Measurements from ENCODE around the gene HSD17B13. TPM values are rescaled to one million over a fixed set of nuclear protein-coding genes. Genes with fewer than 3 reads are reported as not detected.

Gene HSD17B13
- total and polyA plus RNA-seq, 7 donors = 0.13 to 1.8 (median 0.66) TPM; not detected in 1

DNA sequence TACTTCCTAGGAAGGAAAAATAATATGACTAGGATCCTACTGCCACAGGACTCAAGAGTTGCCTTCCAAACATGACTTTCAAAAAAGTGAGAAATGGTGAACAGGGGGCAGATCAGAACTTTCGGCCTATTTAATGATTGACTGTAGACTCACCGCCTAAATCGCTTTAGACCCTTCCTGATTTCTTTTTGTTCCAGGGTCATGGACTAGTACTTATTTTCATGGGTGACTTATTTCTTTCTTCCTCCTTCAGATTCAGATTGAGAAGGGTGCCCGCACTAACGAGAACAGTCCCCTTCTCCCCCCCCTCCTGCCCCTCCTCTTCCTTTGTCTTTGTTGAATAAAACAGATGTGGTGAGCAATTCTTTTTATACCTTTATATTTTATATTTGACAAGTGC, 54.3 kb downstream of the HSD17B13 start:
- TF ChIP-seq EP300 (IDR thresholded peaks at IDR 0.05) (no peak), POLR2A (IDR thresholded peaks at IDR 0.05) (no peak), POLR2AphosphoS5 (IDR thresholded peaks at IDR 0.05) (no peak)
- TF ChIP-seq, protein P1, sequence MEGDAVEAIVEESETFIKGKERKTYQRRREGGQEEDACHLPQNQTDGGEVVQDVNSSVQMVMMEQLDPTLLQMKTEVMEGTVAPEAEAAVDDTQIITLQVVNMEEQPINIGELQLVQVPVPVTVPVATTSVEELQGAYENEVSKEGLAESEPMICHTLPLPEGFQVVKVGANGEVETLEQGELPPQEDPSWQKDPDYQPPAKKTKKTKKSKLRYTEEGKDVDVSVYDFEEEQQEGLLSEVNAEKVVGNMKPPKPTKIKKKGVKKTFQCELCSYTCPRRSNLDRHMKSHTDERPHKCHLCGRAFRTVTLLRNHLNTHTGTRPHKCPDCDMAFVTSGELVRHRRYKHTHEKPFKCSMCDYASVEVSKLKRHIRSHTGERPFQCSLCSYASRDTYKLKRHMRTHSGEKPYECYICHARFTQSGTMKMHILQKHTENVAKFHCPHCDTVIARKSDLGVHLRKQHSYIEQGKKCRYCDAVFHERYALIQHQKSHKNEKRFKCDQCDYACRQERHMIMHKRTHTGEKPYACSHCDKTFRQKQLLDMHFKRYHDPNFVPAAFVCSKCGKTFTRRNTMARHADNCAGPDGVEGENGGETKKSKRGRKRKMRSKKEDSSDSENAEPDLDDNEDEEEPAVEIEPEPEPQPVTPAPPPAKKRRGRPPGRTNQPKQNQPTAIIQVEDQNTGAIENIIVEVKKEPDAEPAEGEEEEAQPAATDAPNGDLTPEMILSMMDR (IDR thresholded peaks at IDR 0.05) = no peak
- Histone ChIP-seq H3K4me1 (no peaks in the 10 kb centered on the region), H3K27me3 (no peaks in the 10 kb centered on the region), H3K27ac (no peak overlapping the region), H3K9me3 (no peaks in the 10 kb centered on the region), H3K4me3 (no peak overlapping the region), H3K36me3 (no peaks in the 10 kb centered on the region)
- intact Hi-C loops (cut with DNase I) = no loop called here
- WGBS, 2 donors = 86 to 90% methylated on average over 5 of the region's 5 CpGs
- no peak for DNase-seq

DNA sequence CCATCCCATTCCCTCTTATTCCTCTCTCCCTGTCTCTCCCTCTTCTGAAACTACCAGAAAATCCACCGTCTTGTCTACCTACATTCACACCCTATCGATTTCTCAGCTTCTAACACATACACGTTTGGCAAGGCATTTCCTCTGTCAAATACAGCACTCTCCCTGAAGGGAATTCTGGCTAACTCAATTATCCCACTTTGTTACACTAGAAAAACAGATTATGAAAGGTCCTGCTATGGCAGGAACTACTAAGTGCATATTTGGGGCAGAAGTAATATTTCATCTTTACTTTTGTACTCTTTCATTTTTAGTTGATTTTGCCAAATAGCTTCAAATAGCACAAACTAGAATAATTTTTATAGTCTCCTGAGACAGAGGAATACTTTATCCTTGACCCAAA, 55.7 kb downstream of the HSD17B13 start:
- H3K9me3 ChIP-seq = peaks cover 0 to 7% (median 0%) of the 10 kb centered on the region in 4 donors
- no peaks in the 10 kb centered on the region for H3K27me3 ChIP-seq
- intact Hi-C loops (cut with DNase I) = no loop called here
- H3K4me1 ChIP-seq = no peaks in the 10 kb centered on the region
- 79 to 83% methylated on average over 3 of the region's 3 CpGs for WGBS, 2 donors
- H3K4me3 ChIP-seq = no peak overlapping the region
- no peaks in the 10 kb centered on the region for H3K36me3 ChIP-seq
- H3K27ac ChIP-seq = no peak overlapping the region
- TF ChIP-seq POLR2A (IDR thresholded peaks at IDR 0.05) = no peak
- TF ChIP-seq, protein P1 (IDR thresholded peaks at IDR 0.05) = no peak
- TF ChIP-seq EP300 (IDR thresholded peaks at IDR 0.05) = no peak
- no peak for TF ChIP-seq POLR2AphosphoS5 (IDR thresholded peaks at IDR 0.05)
- DNase-seq = no peak

- no peaks in the 10 kb centered on the region for H3K4me1 ChIP-seq
- no peak overlapping the region for H3K4me3 ChIP-seq
- no peaks in the 10 kb centered on the region for H3K27me3 ChIP-seq
- DNase-seq = no peak
- no peak overlapping the region for H3K27ac ChIP-seq
- intact Hi-C loops (cut with DNase I) = no loop called here
- peaks cover 0 to 7% (median 0%) of the 10 kb centered on the region in 4 donors for H3K9me3 ChIP-seq
- 93 to 99% methylated on average over 1 of the region's 1 CpG for WGBS, 2 donors
- H3K36me3 ChIP-seq = no peaks in the 10 kb centered on the region
- no peak for TF ChIP-seq POLR2A (IDR thresholded peaks at IDR 0.05)
- no peak for TF ChIP-seq POLR2AphosphoS5 (IDR thresholded peaks at IDR 0.05)
- no peak for TF ChIP-seq EP300 (IDR thresholded peaks at IDR 0.05)
- TF ChIP-seq, protein P1 (IDR thresholded peaks at IDR 0.05) = no peak
These were observed 59.8 kb downstream of the HSD17B13 start for GRCh38 chr4:87262886-87263285.

GRCh38 chr4:87260477-87260876, 62.2 kb downstream of the HSD17B13 start:
- WGBS, 2 donors = 91 to 97% methylated on average over 2 of the region's 2 CpGs
- H3K27ac ChIP-seq = no peak overlapping the region
- H3K4me1 ChIP-seq = no peaks in the 10 kb centered on the region
- TF ChIP-seq EP300 (IDR thresholded peaks at IDR 0.05) (no peak), POLR2AphosphoS5 (IDR thresholded peaks at IDR 0.05) (no peak), POLR2A (IDR thresholded peaks at IDR 0.05) (no peak)
- TF ChIP-seq, protein P1 (IDR thresholded peaks at IDR 0.05) = no peak
- intact Hi-C loops (cut with DNase I) = no loop called here
- no peak overlapping the region for H3K4me3 ChIP-seq
- no peaks in the 10 kb centered on the region for H3K27me3 ChIP-seq
- peaks cover 0 to 7% (median 0%) of the 10 kb centered on the region in 4 donors for H3K9me3 ChIP-seq
- no peak for DNase-seq
- no peaks in the 10 kb centered on the region for H3K36me3 ChIP-seq

- TF ChIP-seq POLR2A (IDR thresholded peaks at IDR 0.05) (no peak), EP300 (IDR thresholded peaks at IDR 0.05) (no peak)
- Histone ChIP-seq H3K4me3 (no peak overlapping the region), H3K27me3 (no peaks in the 10 kb centered on the region), H3K9me3 (peaks cover 0 to 7% (median 0%) of the 10 kb centered on the region in 4 donors), H3K4me1 (no peaks in the 10 kb centered on the region), H3K36me3 (no peaks in the 10 kb centered on the region), H3K27ac (no peak overlapping the region)
- WGBS, 2 donors = 97 to 99% methylated on average over 2 of the region's 2 CpGs
- intact Hi-C loops (cut with DNase I) = no loop called here
- no peak for DNase-seq
These were observed 64.0 kb downstream of the HSD17B13 start for GRCh38 chr4:87258677-87259076.
